NCI-H460 (cell line): ENCODE measurements around the gene AGFG1. TPM values are rescaled to one million over a fixed set of nuclear protein-coding genes. Genes with fewer than 3 reads are reported as not detected.
A peak's percentile ranks its signal among the peaks of the same experiment; 100 is the strongest.

Experiments used
- DNase-seq: peaks from one replicate; pipeline ENCODE4 v3.0.0-alpha.2; 2016; ENCODE audit warnings: low read depth; ENCODE audit errors: extremely low read depth
- polyA plus RNA-seq: library from polyadenylated mRNA; depleted of rRNA; stranded (reverse); fragments of >200 nt; gene quantifications from 2 replicates; pipeline ENCODE4 v1.2.3, GENCODE V29; 2014; cell fraction: nucleus; rRNA removed
- total RNA-seq: library from RNA; depleted of rRNA; stranded (reverse); fragments of >200 nt; shearing (Covaris generic); gene quantifications from 2 replicates; pipeline ENCODE4 v1.2.3, GENCODE V29; 2014; rRNA removed

AGFG1 gene
- total RNA-seq: 191 and 213 TPM in 2 replicates
- 83.1 and 87.0 TPM in 2 replicates for polyA plus RNA-seq

GRCh38 chr2:227471924-227472264 is at the start of gene AGFG1:
TSS of gene AGFG1 (plus strand) at chr2:227472156. CDS start at chr2:227472422, 266 bp downstream.
- DNase-seq: peak; percentile 79

- no peak for DNase-seq
Observed at GRCh38 chr2:227423656-227424499, 48.1 kb upstream of the AGFG1 start.

GRCh38 chr2:227428731-227429285 is 43.1 kb upstream of the AGFG1 start:
- DNase-seq: no peak

GRCh38 chr2:227430639-227431038 is 41.3 kb upstream of the AGFG1 start:
- no peak for DNase-seq

GRCh38 chr2:227433171-227433570 is 38.8 kb upstream of the AGFG1 start:
- DNase-seq: no peak

- no peak for DNase-seq
Observed at GRCh38 chr2:227436436-227437174, 35.4 kb upstream of the AGFG1 start.

- DNase-seq: no peak
Observed at GRCh38 chr2:227439214-227439613, 32.7 kb upstream of the AGFG1 start.

- no peak for DNase-seq
Observed at GRCh38 chr2:227442639-227443038, 29.3 kb upstream of the AGFG1 start.

GRCh38 chr2:227443889-227444568 is 27.9 kb upstream of the AGFG1 start:
- no peak for DNase-seq

- no peak for DNase-seq
Observed at GRCh38 chr2:227447606-227448005, 24.4 kb upstream of the AGFG1 start.

GRCh38 chr2:227450311-227450841 is 21.6 kb upstream of the AGFG1 start:
- DNase-seq: no peak

GRCh38 chr2:227450926-227451654 is 20.9 kb upstream of the AGFG1 start:
- DNase-seq: peak; percentile 72

GRCh38 chr2:227451655-227451992 is 20.3 kb upstream of the AGFG1 start:
- DNase-seq: no peak

GRCh38 chr2:227453810-227454209 is 18.1 kb upstream of the AGFG1 start:
- no peak for DNase-seq

- DNase-seq: no peak
Observed at GRCh38 chr2:227454323-227454860, 17.6 kb upstream of the AGFG1 start.

GRCh38 chr2:227455200-227455599 is 16.8 kb upstream of the AGFG1 start:
- DNase-seq: no peak

- no peak for DNase-seq
Observed at GRCh38 chr2:227456102-227456501, 15.9 kb upstream of the AGFG1 start.

- DNase-seq: no peak
Observed at GRCh38 chr2:227456772-227457171, 15.2 kb upstream of the AGFG1 start.

GRCh38 chr2:227460070-227460485 is 11.9 kb upstream of the AGFG1 start:
- no peak for DNase-seq

GRCh38 chr2:227460833-227461232 is 11.1 kb upstream of the AGFG1 start:
- DNase-seq: no peak
